Caco-2 (cell line): ENCODE data around the gene GSK3A. TPM values are rescaled to one million over a fixed set of nuclear protein-coding genes. Genes with fewer than 3 reads are reported as not detected.

Experiments used
- BruUV-seq: library from RNA; stranded (reverse); fragments of 400-500 nt; replicated peaks from 2 replicates; lab custom pipeline; 2021; lab: Mats Ljungman, UMichigan
- CTCF ChIA-PET: fragments of 300-600 bp; sonication (Branson Sonifier 250); formaldehyde crosslinking; loops from one replicate; lab custom pipeline; 2022; ENCODE audit warnings: antibody characterized with exemption; lab: Charles Lee
- POLR2A ChIA-PET: fragments of 300-600 bp; sonication (Branson Sonifier 250); formaldehyde crosslinking; loops from one replicate; lab custom pipeline; 2022; ENCODE audit warnings: antibody characterized with exemption; lab: Charles Lee
- DNase-seq, 2 experiments: peaks; one replicate each; pipeline versions ENCODE4 v3.0.0 to v3.0.0-alpha.2; 2020 to 2022
- H3K27me3 ChIP-seq: replicated peaks from 2 replicates; pipeline ENCODE4 v1.6.0; 2011; ENCODE audit warnings: low read length; ENCODE audit not compliant: control insufficient read depth, insufficient read depth
- H3K36me3 ChIP-seq: 2 replicates; pipeline ENCODE4 v1.5.1; 2011; ENCODE audit warnings: low read length; ENCODE audit not compliant: control insufficient read depth, insufficient read depth
- H3K4me1 ChIP-seq: fragments of 250-450 bp; sonication (Bioruptor Pico); 2 replicates; pipeline ENCODE4 v1.5.1; 2020; ENCODE audit warnings: mild to moderate bottlenecking
- H3K4me3 ChIP-seq: 2 replicates; pipeline ENCODE4 v1.5.1; 2011; ENCODE audit warnings: low read depth, mild to moderate bottlenecking, control low read depth, low read length
- H3K9me3 ChIP-seq: fragments of 250-450 bp; sonication (Bioruptor Pico); 2 replicates; pipeline ENCODE4 v1.5.1; 2020; ENCODE audit warnings: mild to moderate bottlenecking, moderate library complexity
- H3K27ac Mint-ChIP-seq: one replicate; pipeline ENCODE4 v1.8.0; 2022; ENCODE audit warnings: mixed read lengths; ENCODE audit not compliant: unreplicated experiment
- H3K27me3 Mint-ChIP-seq: one replicate; pipeline ENCODE4 v1.8.0; 2022; ENCODE audit warnings: mixed read lengths; ENCODE audit not compliant: insufficient read depth, unreplicated experiment
- H3K36me3 Mint-ChIP-seq: one replicate; pipeline ENCODE4 v1.8.0; 2022; ENCODE audit warnings: mild to moderate bottlenecking, mixed read lengths; ENCODE audit not compliant: insufficient read depth, unreplicated experiment
- H3K4me1 Mint-ChIP-seq: one replicate; pipeline ENCODE4 v1.8.0; 2022; ENCODE audit warnings: low read depth, mixed read lengths; ENCODE audit not compliant: unreplicated experiment
- H3K4me3 Mint-ChIP-seq: one replicate; pipeline ENCODE4 v1.8.0; 2022; ENCODE audit warnings: mild to moderate bottlenecking, moderate library complexity, mixed read lengths; ENCODE audit not compliant: unreplicated experiment
- H3K9me3 Mint-ChIP-seq: one replicate; pipeline ENCODE4 v1.8.0; 2022; ENCODE audit warnings: mixed read lengths; ENCODE audit not compliant: unreplicated experiment
- intact Hi-C: fragments of 100-400 bp; cut with micrococcal nuclease; formaldehyde crosslinking; loops from one replicate; pipeline ENCODE4 v1.10.0; 2022; ENCODE audit not compliant: unreplicated experiment
- total RNA-seq: library from RNA; stranded (reverse); gene quantifications from 2 replicates; pipeline ENCODE4 v1.2.3, GENCODE V29; 2022
- TF ChIP-seq, protein P1 (sequence below), 2 experiments: fragments of 200-600 bp in 1 of 2; IDR thresholded peaks; 1 replicate in 1 of 2; 2 replicates in 1 of 2; pipeline versions ENCODE4 v1.5.1 to v1.8.0; 2011 to 2022; ENCODE audit warnings: antibody characterized with exemption in 1 of 2, control low read depth in 1 of 2, inconsistent platforms in 1 of 2, low read depth in 1 of 2, low read length in 1 of 2, mild to moderate bottlenecking in 1 of 2, moderate library complexity in 1 of 2; ENCODE audit not compliant: insufficient read depth in 1 of 2, severe bottlenecking in 1 of 2, unreplicated experiment in 1 of 2

Gene GSK3A
- total RNA-seq, 1 experiment from 2014 or later: 59.6 TPM

DNA sequence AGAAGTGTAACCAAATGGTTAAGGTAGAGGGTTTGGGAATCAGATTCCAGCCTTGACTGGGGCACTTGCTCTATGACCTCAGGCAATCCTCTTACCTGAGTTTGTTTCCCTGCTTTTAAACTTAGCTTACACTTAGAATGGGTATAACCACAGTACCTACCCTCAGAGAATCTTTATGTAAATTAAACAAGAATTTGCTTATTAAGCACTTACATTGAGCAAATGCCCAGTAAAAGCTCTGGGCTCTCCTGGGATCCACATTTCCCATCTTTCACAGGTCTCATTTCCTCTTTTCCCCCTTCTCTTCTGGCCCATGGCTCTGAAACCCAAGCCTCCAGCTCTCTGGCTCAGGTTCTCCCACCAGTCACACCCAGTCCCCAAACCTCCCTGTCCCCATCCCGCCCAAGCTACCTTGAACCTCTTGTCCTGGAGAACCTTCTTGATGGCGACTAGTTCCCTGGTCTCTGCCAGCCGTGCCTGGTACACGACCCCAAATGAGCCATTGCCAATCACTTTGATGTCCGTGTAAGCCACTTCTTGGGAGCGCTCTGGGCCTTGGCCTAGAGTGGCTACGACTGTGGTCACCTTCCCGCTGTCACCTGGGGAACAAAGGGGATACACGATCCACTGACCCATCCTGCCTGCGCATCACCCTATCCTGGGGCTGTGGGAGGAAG, 2.7 kb downstream of the GSK3A start:
- H3K36me3 ChIP-seq: peaks cover 1% of the 10 kb centered on the region
- Mint-ChIP-seq H3K4me3 (no peak overlapping the region), H3K4me1 (peaks cover 7% of the 10 kb centered on the region), H3K36me3 (peaks cover 58% of the 10 kb centered on the region), H3K27ac (no peak overlapping the region), H3K9me3 (no peaks in the 10 kb centered on the region), H3K27me3 (no peaks in the 10 kb centered on the region)
- ChIA-PET CTCF (no interaction called here), POLR2A (no interaction called here)
- DNase-seq: no peak
- H3K4me3 ChIP-seq: no peak overlapping the region
- no peaks in the 10 kb centered on the region for H3K9me3 ChIP-seq
- peaks cover 6% of the 10 kb centered on the region; the same call in 1 of the 2 replicates for H3K4me1 ChIP-seq
- TF ChIP-seq, protein P1, sequence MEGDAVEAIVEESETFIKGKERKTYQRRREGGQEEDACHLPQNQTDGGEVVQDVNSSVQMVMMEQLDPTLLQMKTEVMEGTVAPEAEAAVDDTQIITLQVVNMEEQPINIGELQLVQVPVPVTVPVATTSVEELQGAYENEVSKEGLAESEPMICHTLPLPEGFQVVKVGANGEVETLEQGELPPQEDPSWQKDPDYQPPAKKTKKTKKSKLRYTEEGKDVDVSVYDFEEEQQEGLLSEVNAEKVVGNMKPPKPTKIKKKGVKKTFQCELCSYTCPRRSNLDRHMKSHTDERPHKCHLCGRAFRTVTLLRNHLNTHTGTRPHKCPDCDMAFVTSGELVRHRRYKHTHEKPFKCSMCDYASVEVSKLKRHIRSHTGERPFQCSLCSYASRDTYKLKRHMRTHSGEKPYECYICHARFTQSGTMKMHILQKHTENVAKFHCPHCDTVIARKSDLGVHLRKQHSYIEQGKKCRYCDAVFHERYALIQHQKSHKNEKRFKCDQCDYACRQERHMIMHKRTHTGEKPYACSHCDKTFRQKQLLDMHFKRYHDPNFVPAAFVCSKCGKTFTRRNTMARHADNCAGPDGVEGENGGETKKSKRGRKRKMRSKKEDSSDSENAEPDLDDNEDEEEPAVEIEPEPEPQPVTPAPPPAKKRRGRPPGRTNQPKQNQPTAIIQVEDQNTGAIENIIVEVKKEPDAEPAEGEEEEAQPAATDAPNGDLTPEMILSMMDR (IDR thresholded peaks at IDR 0.05; ENCODE audit: insufficient read depth in 1 of 2, low read depth in 1 of 2, low read length in 1 of 2, severe bottlenecking in 1 of 2, unreplicated experiment in 1 of 2): no peak
- intact Hi-C loops: no loop called here
- BruUV-seq: no TSS peak
- H3K27me3 ChIP-seq: no peaks in the 10 kb centered on the region

DNA sequence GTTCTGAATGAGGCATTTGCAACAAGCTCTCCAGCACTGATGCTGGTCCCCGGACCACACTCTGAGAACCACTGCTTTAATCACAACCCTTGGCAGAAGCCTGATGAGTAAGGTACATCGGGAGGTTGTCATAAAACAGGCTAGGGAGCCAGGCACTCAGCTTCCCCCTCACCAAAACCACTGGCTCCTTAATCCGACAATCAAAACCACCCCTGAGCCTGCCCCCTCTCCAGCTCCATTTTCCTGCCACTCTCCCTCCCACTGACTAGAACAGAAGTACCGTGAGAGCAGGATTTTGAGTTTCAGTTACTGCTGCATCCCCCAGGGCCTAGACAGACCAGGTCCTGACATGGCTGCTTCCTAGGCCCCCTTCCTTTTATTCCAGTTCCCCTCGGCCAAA, 7.2 kb downstream of the GSK3A start:
- H3K4me1 ChIP-seq: peaks cover 6% of the 10 kb centered on the region; the same call in 1 of the 2 replicates
- intact Hi-C loops: no loop called here
- H3K27me3 ChIP-seq: no peaks in the 10 kb centered on the region
- no peaks in the 10 kb centered on the region for H3K9me3 ChIP-seq
- Mint-ChIP-seq H3K4me1 (peaks cover 12% of the 10 kb centered on the region), H3K9me3 (no peaks in the 10 kb centered on the region), H3K4me3 (no peak overlapping the region), H3K27ac (peak overlapping the region; percentile 18), H3K36me3 (peaks cover 82% of the 10 kb centered on the region), H3K27me3 (no peaks in the 10 kb centered on the region)
- H3K36me3 ChIP-seq: peaks cover 2% of the 10 kb centered on the region
- no peak for DNase-seq
- CTCF ChIA-PET: no interaction called here
- no TSS peak for BruUV-seq
- TF ChIP-seq, protein P1 (IDR thresholded peaks at IDR 0.05; ENCODE audit: insufficient read depth in 1 of 2, low read depth in 1 of 2, low read length in 1 of 2, severe bottlenecking in 1 of 2, unreplicated experiment in 1 of 2): no peak
- POLR2A ChIA-PET: interaction anchor here (0.6 kb wide), 1 partner anchor 151 kb away, joined by 10 read pairs; no protein-coding TSS in a partner anchor
- H3K4me3 ChIP-seq: no peak overlapping the region

DNA sequence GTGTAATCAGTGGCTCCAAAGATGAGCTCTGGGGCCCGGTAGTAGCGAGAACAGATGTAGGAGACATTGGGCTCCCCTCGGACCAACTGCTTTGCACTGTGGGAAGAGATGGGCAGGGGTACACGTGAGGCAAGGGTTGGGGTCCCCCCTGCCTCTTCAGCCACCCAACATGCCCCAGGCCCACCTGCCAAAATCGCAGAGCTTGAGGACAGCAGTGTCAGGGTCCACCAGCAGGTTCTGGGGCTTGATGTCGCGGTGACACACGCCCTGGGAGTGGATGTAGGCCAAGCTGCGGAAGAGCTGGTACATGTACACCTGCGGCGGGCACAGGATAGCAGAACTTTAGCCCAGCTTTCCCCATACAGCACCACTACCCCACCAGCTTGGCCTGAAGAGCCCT, 8.0 kb downstream of the GSK3A start:
- TF ChIP-seq, protein P1 (IDR thresholded peaks at IDR 0.05; ENCODE audit: insufficient read depth in 1 of 2, low read depth in 1 of 2, low read length in 1 of 2, severe bottlenecking in 1 of 2, unreplicated experiment in 1 of 2): no peak
- Histone ChIP-seq H3K9me3 (no peaks in the 10 kb centered on the region), H3K36me3 (peaks cover 4% of the 10 kb centered on the region), H3K4me1 (peaks cover 6% of the 10 kb centered on the region; the same call in 1 of the 2 replicates), H3K4me3 (no peak overlapping the region), H3K27me3 (no peaks in the 10 kb centered on the region)
- Mint-ChIP-seq H3K4me3 (no peak overlapping the region), H3K9me3 (no peaks in the 10 kb centered on the region), H3K27ac (no peak overlapping the region), H3K36me3 (peaks cover 87% of the 10 kb centered on the region), H3K27me3 (no peaks in the 10 kb centered on the region), H3K4me1 (peaks cover 18% of the 10 kb centered on the region)
- BruUV-seq: no TSS peak
- no peak for DNase-seq
- ChIA-PET CTCF (no interaction called here), POLR2A (no interaction called here)
- intact Hi-C loops: no loop called here
